Body of pancreas (tissue), 4 donors: ENCODE results near the gene MYO16.

Experiments
- CTCF ChIP-seq, 7 experiments: fragments of 450-650 bp in 4 of 7; fragments of 200-600 bp in 3 of 7; sonication (generic) in 3 of 7; IDR thresholded peaks; one replicate each; pipeline ENCODE4 v1.5.1; 2016 to 2019; ENCODE audit warnings: antibody characterized with exemption in 7 of 7
- POLR2A ChIP-seq, 3 donors: fragments of 450-650 bp; IDR thresholded peaks; one replicate each; pipeline ENCODE4 v1.6.1; 2016; ENCODE audit warnings: antibody characterized with exemption in 3 of 3, mild to moderate bottlenecking in 2 of 3

- TF ChIP-seq CTCF (IDR thresholded peaks at IDR 0.05) (no peak), POLR2A (IDR thresholded peaks at IDR 0.05) (no peak)
Observed at GRCh38 chr13:109172136-109172535, 542.7 kb downstream of the MYO16 start.
